ENCODE data around the gene DHCR7.

Gene DHCR7

GRCh38 chr11:71453037-71453917 lies 5.1 kb upstream of the DHCR7 start, which contains the start of gene NADSYN1:
NADSYN1 (plus strand) TSS chr11:71453203; CDS start chr11:71453297, 94 bp downstream.
- peak; percentile 9 for TF ChIP-seq CTCF (IDR thresholded peaks at IDR 0.05)
- Histone ChIP-seq H3K27ac (peak within 1 kb of the TSS; percentile 93), H3K4me1 (ENCODE audit: control insufficient read depth in 1 of 2, insufficient read depth in 1 of 2, low read depth in 1 of 2, low read length in 1 of 2) (peaks cover 53 to 58% of the 10 kb centered on the region in 2 experiments), H3K4me3 (ENCODE audit: low read depth in 1 of 2, low read length in 1 of 2) (peak within 1 kb of the TSS; percentile 93 to 98), H3K9me3 (no peaks in the 10 kb centered on the region), H3K27me3 (no peaks in the 10 kb centered on the region), H3K36me3 (peaks cover 37% of the 10 kb centered on the region)

GRCh38 chr11:71452199-71453036 lies 4.2 kb upstream of the DHCR7 start:
- Histone ChIP-seq H3K9me3 (no peaks in the 10 kb centered on the region), H3K4me1 (ENCODE audit: control insufficient read depth in 1 of 2, insufficient read depth in 1 of 2, low read depth in 1 of 2, low read length in 1 of 2) (peaks cover 60 to 63% of the 10 kb centered on the region in 2 experiments), H3K27ac (peak overlapping the region; percentile 93), H3K27me3 (no peaks in the 10 kb centered on the region), H3K36me3 (peaks cover 28% of the 10 kb centered on the region), H3K4me3 (ENCODE audit: low read depth in 1 of 2, low read length in 1 of 2) (peak overlapping the region; percentile 93 to 98)
- TF ChIP-seq CTCF (IDR thresholded peaks at IDR 0.05): no peak

GRCh38 chr11:71451596-71452198 lies 3.5 kb upstream of the DHCR7 start:
- Histone ChIP-seq H3K36me3 (peaks cover 21% of the 10 kb centered on the region), H3K27ac (peak overlapping the region; percentile 93), H3K27me3 (no peaks in the 10 kb centered on the region), H3K4me3 (ENCODE audit: low read depth in 1 of 2, low read length in 1 of 2) (peak overlapping the region; percentile 93 to 98), H3K9me3 (no peaks in the 10 kb centered on the region), H3K4me1 (ENCODE audit: control insufficient read depth in 1 of 2, insufficient read depth in 1 of 2, low read depth in 1 of 2, low read length in 1 of 2) (peaks cover 66 to 70% of the 10 kb centered on the region in 2 experiments)
- TF ChIP-seq CTCF (IDR thresholded peaks at IDR 0.05): no peak

GRCh38 chr11:71450939-71451338 lies 2.7 kb upstream of the DHCR7 start:
- H3K36me3 ChIP-seq: peaks cover 14% of the 10 kb centered on the region
- no peak for TF ChIP-seq CTCF (IDR thresholded peaks at IDR 0.05)
- peaks cover 66 to 72% of the 10 kb centered on the region in 2 experiments for H3K4me1 ChIP-seq (ENCODE audit: control insufficient read depth in 1 of 2, insufficient read depth in 1 of 2, low read depth in 1 of 2, low read length in 1 of 2)
- H3K27ac ChIP-seq: peak overlapping the region; percentile 93
- H3K27me3 ChIP-seq: no peaks in the 10 kb centered on the region
- H3K4me3 ChIP-seq (ENCODE audit: low read depth in 1 of 2, low read length in 1 of 2): no peak overlapping the region
- H3K9me3 ChIP-seq: no peaks in the 10 kb centered on the region

- no peak for TF ChIP-seq CTCF (IDR thresholded peaks at IDR 0.05)
- peak overlapping the region; percentile 93 for H3K27ac ChIP-seq
- peaks cover 66 to 72% of the 10 kb centered on the region in 2 experiments for H3K4me1 ChIP-seq (ENCODE audit: control insufficient read depth in 1 of 2, insufficient read depth in 1 of 2, low read depth in 1 of 2, low read length in 1 of 2)
- H3K4me3 ChIP-seq (ENCODE audit: low read depth in 1 of 2, low read length in 1 of 2): no peak overlapping the region
- no peaks in the 10 kb centered on the region for H3K27me3 ChIP-seq
- H3K9me3 ChIP-seq: no peaks in the 10 kb centered on the region
- H3K36me3 ChIP-seq: peaks cover 9% of the 10 kb centered on the region
Measured at GRCh38 chr11:71450507-71450906, 2.3 kb upstream of the DHCR7 start.

All from neutrophil (primary cell).